Activated naive CD4-positive, alpha-beta T cell treated with anti-CD3 and anti-CD28 coated beads, Interleukin-2, amount 50 U/mL, for 24 hours (primary cell): Measurements from ENCODE around the gene GALNT2.

ENCODE experiments used
- H3K27ac Mint-ChIP-seq: one replicate; pipeline ENCODE4 v1.8.0; 2021; ENCODE audit warnings: mild to moderate bottlenecking, mixed read lengths
- H3K27me3 Mint-ChIP-seq: one replicate; pipeline ENCODE4 v1.8.0; 2021; ENCODE audit warnings: mixed read lengths
- H3K36me3 Mint-ChIP-seq: one replicate; pipeline ENCODE4 v1.8.0; 2021; ENCODE audit warnings: mixed read lengths
- H3K4me1 Mint-ChIP-seq: one replicate; pipeline ENCODE4 v1.8.0; 2021; ENCODE audit warnings: mixed read lengths
- H3K4me3 Mint-ChIP-seq: one replicate; pipeline ENCODE4 v1.8.0; 2021; ENCODE audit warnings: mild to moderate bottlenecking, mixed read lengths
- H3K9me3 Mint-ChIP-seq: one replicate; pipeline ENCODE4 v1.8.0; 2021; ENCODE audit warnings: mixed read lengths

GALNT2 gene

DNA sequence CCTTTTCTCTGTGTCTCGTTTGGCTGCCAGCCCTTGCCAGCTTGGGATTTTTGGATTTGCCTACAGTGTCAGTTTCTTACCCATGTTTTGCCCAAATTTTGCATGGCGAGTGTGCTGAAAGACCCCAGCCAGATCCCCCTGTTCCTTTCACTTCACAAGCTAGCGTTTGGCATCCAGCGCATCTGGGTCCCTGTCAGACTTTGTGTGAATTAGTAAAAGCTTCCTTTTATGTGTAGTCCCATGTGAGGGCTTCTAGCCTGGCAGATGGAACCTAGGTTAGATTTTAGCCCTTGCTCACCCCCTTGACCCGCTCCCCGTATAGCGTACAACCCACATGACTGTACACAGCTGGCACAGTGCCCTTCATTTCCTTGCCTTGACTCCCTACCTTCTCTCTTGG is 22.3 kb upstream of the GALNT2 start:
- no peak overlapping the region for H3K27ac Mint-ChIP-seq
- H3K9me3 Mint-ChIP-seq, result no peaks in the 10 kb centered on the region
- peaks cover 2% of the 10 kb centered on the region for H3K36me3 Mint-ChIP-seq
- no peak overlapping the region for H3K4me3 Mint-ChIP-seq
- H3K4me1 Mint-ChIP-seq, result no peaks in the 10 kb centered on the region
- peaks cover 6% of the 10 kb centered on the region for H3K27me3 Mint-ChIP-seq

DNA sequence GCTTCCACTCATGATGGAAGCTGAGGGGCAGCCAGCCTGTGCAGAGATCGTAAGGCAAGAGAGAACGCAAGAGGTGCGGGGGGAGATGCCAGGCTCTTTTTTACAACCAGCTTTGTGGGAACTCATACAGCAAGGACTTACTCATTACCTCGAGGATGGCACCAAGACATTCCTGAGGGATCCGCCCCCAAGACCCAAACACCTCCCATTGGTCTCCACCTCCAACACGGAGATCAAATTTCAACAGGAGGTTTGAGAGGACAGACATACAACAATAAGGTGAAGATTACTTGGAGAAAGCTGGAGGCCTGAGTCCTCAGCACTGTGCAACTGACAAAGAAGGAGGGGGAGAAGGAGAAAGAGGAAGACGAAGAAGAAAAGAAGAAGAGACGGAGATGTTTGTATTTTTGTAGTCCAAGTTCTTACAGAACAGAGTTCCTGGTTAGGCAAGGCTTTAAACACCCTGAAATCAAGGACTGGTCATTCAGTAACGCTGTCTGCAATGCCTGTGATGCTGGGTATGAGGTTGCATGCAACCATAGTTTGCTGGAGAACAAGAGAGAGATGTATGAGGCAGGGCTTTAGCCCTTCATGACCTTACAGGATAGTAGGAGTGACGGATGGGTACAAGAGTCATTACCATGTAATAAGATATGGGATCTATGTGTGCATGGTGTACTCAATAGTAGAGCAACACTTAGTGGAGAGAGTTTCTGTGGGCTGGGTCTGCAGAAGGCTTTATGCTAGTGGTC is 19.7 kb upstream of the GALNT2 start:
- Mint-ChIP-seq H3K36me3 (peaks cover 2% of the 10 kb centered on the region), H3K27me3 (peaks cover 6% of the 10 kb centered on the region)

DNA sequence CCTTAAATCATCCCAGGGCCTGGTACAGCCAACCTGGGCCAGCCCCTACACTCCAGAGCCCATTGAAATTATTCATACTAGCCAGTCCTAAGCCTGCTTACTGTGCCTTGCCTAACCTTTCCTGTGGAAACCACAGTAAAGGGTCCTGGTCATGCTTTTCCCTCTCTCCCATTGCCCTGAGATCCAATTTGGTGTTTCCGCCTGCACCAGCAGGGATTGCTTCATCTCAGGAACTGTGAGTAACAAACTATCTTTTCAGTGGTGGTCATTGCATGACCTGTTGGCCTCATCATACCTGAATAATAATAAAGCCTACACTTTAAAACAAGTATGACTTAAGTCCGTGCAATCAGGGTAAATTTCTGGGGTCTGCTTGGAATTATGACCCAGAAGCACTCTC is 18.7 kb upstream of the GALNT2 start:
- H3K27ac Mint-ChIP-seq, result no peak overlapping the region
- H3K4me1 Mint-ChIP-seq, result peaks cover 6% of the 10 kb centered on the region

More for the DNA sequence above, 19.7 kb upstream of the GALNT2 start:
- Mint-ChIP-seq H3K9me3 (no peaks in the 10 kb centered on the region), H3K27ac (no peak overlapping the region), H3K4me3 (no peak overlapping the region), H3K4me1 (peaks cover 6% of the 10 kb centered on the region)

DNA sequence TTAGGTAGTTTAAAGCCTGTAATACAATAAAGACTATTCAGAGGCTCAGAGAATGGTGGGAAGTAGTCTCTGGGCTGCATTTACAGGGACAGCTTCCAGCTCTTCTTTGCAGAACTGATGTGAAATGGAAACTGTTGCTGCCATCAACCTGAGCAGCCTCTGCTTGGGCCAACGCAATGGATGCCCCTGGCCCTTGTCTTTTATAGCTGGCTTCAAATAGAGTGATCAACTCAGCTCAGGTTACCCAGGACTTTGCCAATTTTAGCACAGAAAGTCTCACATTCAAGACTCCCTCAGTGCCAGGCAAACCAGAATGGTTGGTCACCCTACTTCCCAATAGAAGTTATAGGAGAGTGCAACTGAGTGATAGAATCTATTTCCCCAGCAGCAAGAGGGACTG is 18.1 kb upstream of the GALNT2 start:
- Mint-ChIP-seq H3K27ac (no peak overlapping the region), H3K36me3 (peaks cover 2% of the 10 kb centered on the region), H3K4me3 (no peak overlapping the region), H3K9me3 (no peaks in the 10 kb centered on the region), H3K27me3 (peaks cover 3% of the 10 kb centered on the region), H3K4me1 (peaks cover 6% of the 10 kb centered on the region)

More for the DNA sequence above, 18.7 kb upstream of the GALNT2 start:
- peaks cover 3% of the 10 kb centered on the region for H3K27me3 Mint-ChIP-seq
- no peaks in the 10 kb centered on the region for H3K9me3 Mint-ChIP-seq
- H3K4me3 Mint-ChIP-seq, result no peak overlapping the region
- H3K36me3 Mint-ChIP-seq, result peaks cover 2% of the 10 kb centered on the region

DNA sequence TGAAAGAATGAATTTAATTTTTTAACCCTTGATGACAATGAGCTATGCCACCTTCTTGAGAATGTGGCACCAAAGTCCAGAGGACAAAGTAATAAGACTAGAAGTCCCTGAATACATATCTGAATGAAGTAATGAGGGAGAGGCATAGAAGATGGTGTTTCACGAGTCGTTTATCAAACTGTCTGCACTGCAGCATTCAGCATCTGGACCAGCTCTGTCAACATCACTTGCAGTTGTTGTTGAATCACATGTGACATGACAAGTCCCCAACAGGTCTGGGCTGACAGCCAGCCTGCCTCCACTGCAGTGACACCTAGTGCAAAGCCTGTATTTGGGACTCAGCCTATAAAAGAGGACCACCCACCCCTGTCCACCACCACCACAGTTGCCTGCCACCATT is 17.3 kb upstream of the GALNT2 start:
- peaks cover 2% of the 10 kb centered on the region for H3K36me3 Mint-ChIP-seq
- no peaks in the 10 kb centered on the region for H3K9me3 Mint-ChIP-seq
- H3K27me3 Mint-ChIP-seq, result peaks cover 3% of the 10 kb centered on the region
- H3K27ac Mint-ChIP-seq, result no peak overlapping the region
- no peak overlapping the region for H3K4me3 Mint-ChIP-seq
- H3K4me1 Mint-ChIP-seq, result peaks cover 6% of the 10 kb centered on the region

DNA sequence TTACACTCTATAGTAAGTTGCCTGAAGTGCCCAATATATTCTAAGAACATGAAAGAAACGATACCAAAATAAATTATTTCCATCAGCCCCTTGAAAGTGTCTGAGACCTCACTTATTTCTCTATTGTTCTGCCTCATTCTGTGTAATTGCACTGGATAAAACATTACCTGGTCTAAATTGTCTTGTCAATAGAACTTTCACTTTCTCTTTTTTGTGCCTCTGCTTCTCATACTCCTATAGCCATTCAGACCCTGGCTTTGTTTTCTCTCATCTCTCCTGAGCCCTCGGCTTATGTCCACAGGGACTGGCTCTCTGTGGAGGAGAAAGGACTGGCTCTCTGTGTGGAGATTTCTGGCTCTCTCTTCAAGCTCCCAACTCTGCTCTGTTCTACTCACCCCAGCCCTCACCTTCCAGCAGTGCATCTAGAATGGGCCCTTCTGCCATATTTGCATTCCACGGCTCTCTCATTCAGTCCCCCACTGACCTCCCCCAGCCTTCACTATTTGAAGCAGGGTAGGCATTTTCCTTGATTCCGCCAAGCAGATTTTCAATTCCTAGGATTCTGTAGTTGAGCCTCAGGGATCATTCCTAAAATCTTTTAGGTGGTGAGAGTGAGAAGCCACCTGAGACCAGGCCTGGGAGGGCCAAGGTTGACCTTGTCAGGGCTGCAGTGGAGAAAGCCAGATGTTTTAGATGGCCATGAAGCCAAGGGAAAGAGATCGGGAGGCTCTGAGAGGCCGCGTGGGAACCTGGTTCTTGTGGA is 15.9 kb upstream of the GALNT2 start:
- peaks cover 6% of the 10 kb centered on the region for H3K4me1 Mint-ChIP-seq
- no peaks in the 10 kb centered on the region for H3K27me3 Mint-ChIP-seq
- H3K27ac Mint-ChIP-seq, result peak overlapping the region; percentile 19
- H3K9me3 Mint-ChIP-seq, result no peaks in the 10 kb centered on the region
- no peak overlapping the region for H3K4me3 Mint-ChIP-seq
- no peaks in the 10 kb centered on the region for H3K36me3 Mint-ChIP-seq

DNA sequence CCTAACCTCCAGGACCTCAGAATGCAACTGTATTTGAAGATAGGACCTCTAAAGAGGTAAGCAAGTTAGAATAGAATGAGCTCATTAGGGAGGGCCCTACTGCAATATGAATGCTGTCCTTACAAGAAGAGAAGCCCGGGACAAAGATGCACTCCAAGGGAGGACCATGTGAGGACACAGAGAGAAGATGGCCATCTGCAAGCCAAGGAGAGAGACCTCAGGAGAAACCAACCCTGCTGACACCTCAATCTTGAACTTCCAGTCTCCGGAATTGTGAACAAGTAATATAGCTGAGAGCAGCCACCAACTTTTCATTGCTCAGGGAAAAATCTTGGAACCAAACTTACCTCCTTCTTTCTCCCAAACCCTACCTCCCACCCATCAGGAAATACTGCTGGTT is 15.0 kb upstream of the GALNT2 start:
- Mint-ChIP-seq H3K4me3 (no peak overlapping the region), H3K36me3 (no peaks in the 10 kb centered on the region), H3K27ac (no peak overlapping the region), H3K4me1 (peaks cover 6% of the 10 kb centered on the region), H3K27me3 (no peaks in the 10 kb centered on the region), H3K9me3 (no peaks in the 10 kb centered on the region)

DNA sequence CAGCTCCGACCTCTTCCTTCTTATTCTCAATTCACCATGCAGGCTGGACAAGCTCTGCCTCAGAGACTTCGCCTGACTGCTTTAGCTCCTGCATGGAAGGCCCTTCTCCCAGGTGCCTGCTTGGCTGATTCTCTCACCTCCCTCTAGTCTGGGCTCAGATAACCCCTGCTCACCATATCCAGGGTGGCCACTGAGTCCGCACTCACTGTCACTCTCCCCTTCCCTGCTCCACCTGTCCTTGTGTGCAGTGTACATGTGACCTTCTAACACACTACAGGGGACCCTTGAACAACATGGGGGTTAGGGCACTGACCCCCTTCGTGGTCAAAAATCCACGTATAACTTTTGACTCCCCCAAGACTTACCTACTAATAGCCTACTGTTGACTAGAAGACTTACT is 14.4 kb upstream of the GALNT2 start:
- H3K27ac Mint-ChIP-seq, result no peak overlapping the region

DNA sequence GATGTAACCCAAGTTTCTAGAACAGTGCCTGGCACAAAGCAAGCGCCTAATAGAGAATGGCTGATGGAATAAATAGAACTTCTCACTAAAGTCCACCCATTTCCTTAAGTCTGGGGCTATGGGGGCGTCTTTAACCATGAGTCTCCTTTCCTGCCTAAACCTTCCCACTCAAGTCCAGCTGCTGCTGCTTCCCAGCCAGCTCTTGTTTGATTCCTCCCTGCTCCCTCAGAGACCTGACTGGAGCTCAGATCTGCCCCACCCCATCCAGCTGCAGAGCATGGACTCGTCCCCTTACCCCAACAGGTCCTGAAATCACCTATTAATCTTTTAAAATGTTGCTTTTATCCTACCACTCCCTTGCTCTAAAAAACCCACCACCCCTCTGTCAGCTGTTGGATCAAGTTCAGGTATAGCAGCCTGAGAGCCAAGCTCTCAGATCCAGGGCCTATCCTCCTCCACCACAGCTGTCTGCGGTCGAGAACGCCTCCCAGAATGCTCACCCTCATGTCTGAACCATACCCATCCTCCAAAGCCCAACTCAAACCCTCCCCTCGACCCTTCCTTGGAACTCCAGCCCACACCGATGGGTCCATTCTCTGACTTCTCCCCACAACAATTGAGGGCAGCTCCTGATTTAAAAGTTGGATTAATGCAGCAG is 12.8 kb upstream of the GALNT2 start:
- H3K4me3 Mint-ChIP-seq, result no peak overlapping the region
- H3K4me1 Mint-ChIP-seq, result peaks cover 6% of the 10 kb centered on the region
- H3K27me3 Mint-ChIP-seq, result no peaks in the 10 kb centered on the region
- peak overlapping the region; percentile 8 for H3K27ac Mint-ChIP-seq
- no peaks in the 10 kb centered on the region for H3K36me3 Mint-ChIP-seq
- H3K9me3 Mint-ChIP-seq, result no peaks in the 10 kb centered on the region

More for the DNA sequence above, 14.4 kb upstream of the GALNT2 start:
- H3K9me3 Mint-ChIP-seq, result no peaks in the 10 kb centered on the region
- H3K27me3 Mint-ChIP-seq, result no peaks in the 10 kb centered on the region
- peaks cover 6% of the 10 kb centered on the region for H3K4me1 Mint-ChIP-seq
- H3K36me3 Mint-ChIP-seq, result no peaks in the 10 kb centered on the region
- H3K4me3 Mint-ChIP-seq, result no peak overlapping the region

DNA sequence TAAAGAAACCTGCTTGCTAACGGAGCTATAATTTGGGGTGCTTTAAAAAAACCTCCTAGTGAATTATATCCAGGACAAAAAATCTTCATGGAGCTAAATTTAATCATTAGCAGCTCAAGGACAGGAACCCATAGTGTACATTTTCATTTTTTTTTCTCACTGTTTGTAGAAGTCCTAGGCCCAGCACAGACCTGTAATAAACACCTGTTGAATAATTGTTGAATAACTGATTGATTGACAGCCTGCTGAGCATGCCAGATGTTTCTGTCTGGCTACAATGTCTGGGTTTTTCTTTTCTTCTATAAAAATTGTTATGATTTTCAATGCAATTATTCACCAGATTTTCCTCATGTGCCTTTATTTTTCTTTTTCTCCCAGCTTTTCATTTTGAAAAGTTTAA is 10.9 kb upstream of the GALNT2 start:
- Mint-ChIP-seq H3K27me3 (no peaks in the 10 kb centered on the region), H3K4me1 (peaks cover 3% of the 10 kb centered on the region), H3K36me3 (no peaks in the 10 kb centered on the region), H3K4me3 (no peak overlapping the region), H3K9me3 (no peaks in the 10 kb centered on the region), H3K27ac (no peak overlapping the region)

DNA sequence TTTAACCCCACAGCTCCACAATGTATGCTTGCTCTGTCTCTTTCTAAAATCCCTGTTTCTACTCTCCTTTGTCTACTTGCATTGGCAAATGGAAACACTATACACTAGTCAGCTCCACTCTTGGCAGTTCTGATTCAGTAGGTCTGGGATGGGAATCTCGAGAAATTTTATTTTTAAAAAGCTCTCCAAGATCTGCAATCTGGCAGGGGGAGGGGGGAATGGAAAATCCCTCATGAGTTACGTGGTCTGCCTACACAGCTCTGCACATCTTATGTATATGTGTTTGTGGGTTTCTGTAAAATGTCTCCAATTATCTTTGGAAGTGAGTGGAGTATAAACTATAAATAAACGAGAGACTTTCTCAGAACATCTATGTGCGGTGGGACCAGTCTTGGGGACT is 9.9 kb upstream of the GALNT2 start:
- H3K9me3 Mint-ChIP-seq, result no peaks in the 10 kb centered on the region
- no peak overlapping the region for H3K27ac Mint-ChIP-seq
- no peaks in the 10 kb centered on the region for H3K27me3 Mint-ChIP-seq

DNA sequence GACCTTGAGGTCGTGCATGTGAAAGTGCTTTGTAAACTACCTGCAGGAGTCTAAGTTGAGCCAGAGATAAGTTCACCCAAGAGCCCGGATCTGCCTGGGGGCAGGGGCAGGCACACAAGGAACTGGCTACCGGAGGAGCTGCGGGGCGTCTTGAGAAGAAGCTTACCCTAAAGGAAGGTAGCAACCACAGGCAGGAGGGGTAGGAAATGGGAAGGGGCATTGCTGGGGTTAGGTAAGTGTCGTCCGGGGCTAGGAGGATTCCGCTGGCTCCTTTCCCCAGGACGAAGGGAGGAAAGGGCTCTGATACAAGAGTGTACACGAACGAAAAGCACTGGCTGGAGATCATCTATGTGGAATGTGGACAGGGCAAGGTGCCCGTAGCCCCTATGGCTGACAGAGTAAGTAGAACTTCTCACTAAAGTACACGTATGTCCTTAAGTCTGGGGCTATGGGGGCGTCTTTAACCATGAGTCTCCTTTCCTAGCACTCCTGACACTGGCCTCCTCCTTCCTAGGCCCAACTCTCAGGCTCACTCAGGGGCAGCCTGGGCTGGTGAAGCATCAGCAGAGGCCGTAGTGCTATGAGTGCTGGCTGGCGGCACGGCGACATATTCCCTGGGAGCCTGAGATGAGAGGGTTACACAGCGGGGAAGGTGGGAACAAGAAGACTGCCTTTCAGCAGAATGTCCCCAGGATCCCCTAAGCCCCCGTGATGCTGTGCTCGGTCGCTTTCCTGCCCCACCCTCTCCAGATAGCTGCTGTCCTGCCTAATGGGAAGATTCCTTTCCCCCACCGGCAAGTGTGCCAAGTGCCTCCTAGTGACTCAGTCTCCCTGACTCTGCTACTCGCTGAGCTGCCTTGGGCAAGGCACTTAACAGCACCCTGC is 9.1 kb upstream of the GALNT2 start:
- no peaks in the 10 kb centered on the region for H3K4me1 Mint-ChIP-seq

More for the DNA sequence above, 9.9 kb upstream of the GALNT2 start:
- no peaks in the 10 kb centered on the region for H3K4me1 Mint-ChIP-seq
- no peaks in the 10 kb centered on the region for H3K36me3 Mint-ChIP-seq
- no peak overlapping the region for H3K4me3 Mint-ChIP-seq

DNA sequence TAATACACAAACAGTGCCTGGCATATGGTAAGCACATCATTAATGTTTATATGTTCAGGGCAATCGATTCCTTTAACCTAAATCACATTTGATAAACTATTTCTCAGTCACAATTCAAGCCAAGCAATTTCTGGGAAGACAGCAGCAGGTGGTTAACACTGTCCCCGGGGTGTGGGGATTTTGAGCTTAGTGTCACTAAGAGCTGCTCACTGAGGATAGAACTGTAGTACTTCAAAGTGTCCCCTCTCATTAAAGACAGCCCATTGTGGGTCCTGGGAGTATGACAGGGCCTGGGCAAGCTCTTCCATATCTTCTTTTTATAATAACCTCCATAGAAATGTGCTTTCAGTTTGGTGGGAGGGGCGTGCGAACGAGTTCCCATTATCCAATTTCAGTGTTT is 8.4 kb upstream of the GALNT2 start:
- Mint-ChIP-seq H3K27ac (no peak overlapping the region), H3K4me3 (no peak overlapping the region), H3K9me3 (peaks cover 6% of the 10 kb centered on the region), H3K4me1 (no peaks in the 10 kb centered on the region), H3K36me3 (no peaks in the 10 kb centered on the region), H3K27me3 (no peaks in the 10 kb centered on the region)

More for the DNA sequence above, 9.1 kb upstream of the GALNT2 start:
- Mint-ChIP-seq H3K9me3 (peaks cover 6% of the 10 kb centered on the region), H3K36me3 (no peaks in the 10 kb centered on the region), H3K4me3 (no peak overlapping the region), H3K27ac (no peak overlapping the region), H3K27me3 (no peaks in the 10 kb centered on the region)

DNA sequence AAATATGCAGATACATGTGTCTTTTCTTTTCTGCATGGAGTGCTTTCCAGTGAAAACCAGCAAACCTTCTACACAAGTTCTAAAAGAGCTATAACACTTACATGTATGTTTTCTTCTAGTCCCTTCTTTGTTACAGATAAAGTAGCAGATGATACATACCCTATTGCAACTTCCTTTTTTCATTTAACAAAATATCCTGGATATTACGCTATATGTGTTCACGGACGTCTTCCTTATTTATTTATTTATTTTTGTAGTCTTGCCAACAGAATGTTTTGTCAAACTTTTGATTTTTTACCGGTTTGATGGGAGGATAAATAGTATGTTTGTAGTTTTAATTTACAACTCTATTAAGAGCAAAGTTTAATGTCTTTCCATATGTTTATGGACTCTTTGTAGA is 5.2 kb upstream of the GALNT2 start:
- H3K9me3 Mint-ChIP-seq, result peaks cover 6% of the 10 kb centered on the region
- no peaks in the 10 kb centered on the region for H3K36me3 Mint-ChIP-seq
- H3K4me1 Mint-ChIP-seq, result peaks cover 20% of the 10 kb centered on the region

DNA sequence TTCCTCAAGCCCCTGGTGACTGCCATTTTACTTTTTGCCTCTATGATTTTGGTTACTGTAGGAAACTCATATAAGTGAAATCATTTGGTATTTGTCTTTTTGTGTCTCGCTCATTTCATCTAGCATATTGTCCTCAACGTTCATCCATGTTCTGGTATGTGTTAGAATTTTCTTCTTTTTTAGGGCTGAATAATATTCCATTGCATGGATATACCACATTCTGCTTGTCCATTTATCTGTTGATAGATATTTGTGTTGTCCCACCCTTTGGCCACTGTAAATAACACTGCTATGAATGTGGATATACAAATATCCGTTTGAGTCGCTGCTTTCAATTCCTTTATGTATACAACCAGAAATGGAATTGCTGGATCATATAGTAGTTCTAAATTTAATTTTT is 4.5 kb upstream of the GALNT2 start:
- H3K4me3 Mint-ChIP-seq, result no peak overlapping the region
- no peaks in the 10 kb centered on the region for H3K27me3 Mint-ChIP-seq
- H3K36me3 Mint-ChIP-seq, result no peaks in the 10 kb centered on the region
- no peak overlapping the region for H3K27ac Mint-ChIP-seq
- H3K9me3 Mint-ChIP-seq, result peaks cover 6% of the 10 kb centered on the region
- H3K4me1 Mint-ChIP-seq, result peaks cover 20% of the 10 kb centered on the region

More for the DNA sequence above, 5.2 kb upstream of the GALNT2 start:
- Mint-ChIP-seq H3K4me3 (no peak overlapping the region), H3K27me3 (no peaks in the 10 kb centered on the region), H3K27ac (no peak overlapping the region)
